Fibroblast of lung (primary cell): ENCODE data around the gene CTDSP2. TPM values are rescaled to one million over a fixed set of nuclear protein-coding genes. Genes with fewer than 3 reads are reported as not detected.

ENCODE experiments used
- DNase-seq, 2 donors: peaks; one replicate each; pipeline versions ENCODE4 v3.0.0 to v3.0.0-alpha.2; 2010; ENCODE audit warnings: low read depth in 2 of 2
- H2AFZ ChIP-seq: 2 replicates; pipeline ENCODE4 v1.5.1; 2012; ENCODE audit warnings: low read length, control low read depth, inconsistent platforms
- H3K27ac ChIP-seq: 2 replicates; pipeline ENCODE4 v1.5.1; 2011; ENCODE audit warnings: low read length, control low read depth; ENCODE audit not compliant: insufficient read depth
- H3K27me3 ChIP-seq: 2 replicates; pipeline ENCODE4 v1.5.1; 2011; ENCODE audit warnings: mild to moderate bottlenecking, low read length; ENCODE audit not compliant: control insufficient read depth, insufficient read depth
- H3K36me3 ChIP-seq: 2 replicates; pipeline ENCODE4 v1.5.1; 2011; ENCODE audit warnings: low read length; ENCODE audit not compliant: control insufficient read depth, insufficient read depth
- H3K4me1 ChIP-seq: 2 replicates; pipeline ENCODE4 v1.5.1; 2011; ENCODE audit warnings: low read length; ENCODE audit not compliant: control insufficient read depth, insufficient read depth; ENCODE audit errors: extremely low read depth
- H3K4me2 ChIP-seq: 2 replicates; pipeline ENCODE4 v1.5.1; 2011; ENCODE audit warnings: low read length, control low read depth; ENCODE audit not compliant: insufficient read depth; ENCODE audit errors: extremely low read depth
- H3K4me3 ChIP-seq, 4 experiments: fragments of 200-600 bp in 1 of 4; sonication (generic) in 1 of 4; replicated peaks in 1 of 4; 2 replicates each; pipeline ENCODE4 v1.5.1; 2011 to 2016; ENCODE audit warnings: low read length in 4 of 4, low read depth in 3 of 4, mild to moderate bottlenecking in 3 of 4, control low read depth in 2 of 4, inconsistent platforms in 1 of 4, mixed read lengths in 1 of 4; ENCODE audit not compliant: insufficient read depth in 1 of 4; ENCODE audit errors: control extremely low read depth in 1 of 4
- H3K79me2 ChIP-seq: 2 replicates; pipeline ENCODE4 v1.5.1; 2012; ENCODE audit warnings: mild to moderate bottlenecking, low read length, inconsistent platforms; ENCODE audit not compliant: control insufficient read depth, insufficient read depth
- H3K9ac ChIP-seq: 2 replicates; pipeline ENCODE4 v1.5.1; 2011; ENCODE audit warnings: mild to moderate bottlenecking, low read length, control low read depth; ENCODE audit not compliant: insufficient read depth
- H3K9me3 ChIP-seq: 2 replicates; pipeline ENCODE4 v1.5.1; 2012; ENCODE audit warnings: low read depth, low read length; ENCODE audit not compliant: control insufficient read depth, insufficient read depth
- H4K20me1 ChIP-seq: 2 replicates; pipeline ENCODE4 v1.5.1; 2011; ENCODE audit warnings: low read length; ENCODE audit not compliant: control insufficient read depth, insufficient read depth; ENCODE audit errors: extremely low read depth
- EZH2 ChIP-seq: IDR thresholded peaks from 2 replicates; pipeline ENCODE4 v1.5.1; 2012; ENCODE audit warnings: low read length, control low read depth, mild to moderate bottlenecking; ENCODE audit errors: missing control alignments
- polyA minus RNA-seq: library from RNA; depleted of rRNA, polyadenylated mRNA; stranded (reverse); fragments of >200 nt; gene quantifications from 2 replicates; pipeline ENCODE4 v1.2.3, GENCODE V29; 2011; ENCODE audit warnings: low replicate concordance
- polyA plus RNA-seq, 2 donors: library from polyadenylated mRNA; depleted of rRNA in 1 of 2; stranded (reverse) in 1 of 2; unstranded in 1 of 2; fragments of >200 nt; gene quantifications; 2 replicates each; pipeline ENCODE4 v1.2.1, GENCODE V29; 2011 to 2012; ENCODE audit warnings: missing spikeins in 1 of 2
- total RNA-seq: library from RNA; depleted of rRNA; stranded (reverse); fragments of >200 nt; gene quantifications from 2 replicates; pipeline ENCODE4 v1.2.1, GENCODE V29; 2014
- TF ChIP-seq, protein P1 (sequence below), 2 donors: IDR thresholded peaks in 1 of 2; conservative IDR thresholded peaks in 1 of 2; 1 replicate in 1 of 2; 2 replicates in 1 of 2; pipeline ENCODE4 v1.5.1; 2011 to 2012; ENCODE audit warnings: low read length in 2 of 2, control low read depth in 1 of 2, inconsistent platforms in 1 of 2, low read depth in 1 of 2, mild to moderate bottlenecking in 1 of 2

Gene CTDSP2, protein sequence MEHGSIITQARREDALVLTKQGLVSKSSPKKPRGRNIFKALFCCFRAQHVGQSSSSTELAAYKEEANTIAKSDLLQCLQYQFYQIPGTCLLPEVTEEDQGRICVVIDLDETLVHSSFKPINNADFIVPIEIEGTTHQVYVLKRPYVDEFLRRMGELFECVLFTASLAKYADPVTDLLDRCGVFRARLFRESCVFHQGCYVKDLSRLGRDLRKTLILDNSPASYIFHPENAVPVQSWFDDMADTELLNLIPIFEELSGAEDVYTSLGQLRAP
- total RNA-seq (87.8 and 92.0 TPM in 2 replicates), polyA plus RNA-seq (199 and 208 TPM in 2 replicates), polyA minus RNA-seq (481 and 517 TPM in 2 replicates)
- polyA plus RNA-seq (2012) = 130 and 165 TPM in 2 replicates

DNA sequence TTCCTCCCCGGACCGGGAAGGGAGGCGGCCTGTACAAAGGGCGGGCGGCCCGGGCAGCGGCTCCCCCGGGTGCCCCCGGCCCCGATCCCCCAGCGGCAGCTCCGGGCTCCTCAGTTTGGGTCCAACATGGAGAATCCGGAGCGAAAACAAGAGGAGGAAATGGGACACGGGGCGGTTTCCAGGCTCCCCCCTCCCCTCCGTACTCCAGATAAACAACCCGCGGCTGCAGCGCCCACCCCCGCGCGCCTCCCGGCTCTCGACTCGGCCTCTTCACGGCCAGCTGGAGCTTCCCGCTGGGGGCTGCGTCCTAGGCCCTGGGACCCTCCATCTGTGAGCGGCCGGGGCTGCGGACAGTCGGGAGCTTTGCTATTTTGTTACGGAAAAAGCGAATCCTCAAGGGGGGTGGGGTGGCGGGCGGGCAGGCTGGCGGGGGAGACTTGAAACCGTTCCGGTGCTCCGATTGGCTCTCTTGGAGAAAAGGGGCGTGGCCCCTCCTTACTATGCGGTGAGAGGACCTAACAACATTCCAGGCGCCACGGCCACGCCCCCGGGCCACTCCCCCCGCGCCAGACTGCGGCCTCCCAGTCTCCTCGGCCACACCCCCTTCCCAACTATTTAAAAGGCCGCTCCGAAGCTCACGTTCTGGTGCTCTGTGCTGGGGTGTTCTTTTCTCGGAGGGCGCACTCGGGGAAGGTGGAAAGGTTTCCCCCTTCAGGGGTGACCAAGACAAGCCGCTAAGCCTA, at the start of gene CTDSP2:
Gene CTDSP2 (minus strand): TSS at position 153 of the 743 bp plus-strand sequence. CDS start 294 bp downstream, outside the sequence.
- Histone ChIP-seq H3K9me3 (no peaks in the 10 kb centered on the region), H3K27me3 (no peaks in the 10 kb centered on the region)

GRCh38 chr12:57896115-57896433, 49.5 kb upstream of the CTDSP2 start:
- H3K79me2 ChIP-seq = no peaks in the 10 kb centered on the region
- peak overlapping the region; percentile 89 for H3K4me2 ChIP-seq
- H3K4me3 ChIP-seq = peak overlapping the region; percentile 5 to 57 (median 22)
- TF ChIP-seq EZH2 = no peak
- TF ChIP-seq, protein P1, sequence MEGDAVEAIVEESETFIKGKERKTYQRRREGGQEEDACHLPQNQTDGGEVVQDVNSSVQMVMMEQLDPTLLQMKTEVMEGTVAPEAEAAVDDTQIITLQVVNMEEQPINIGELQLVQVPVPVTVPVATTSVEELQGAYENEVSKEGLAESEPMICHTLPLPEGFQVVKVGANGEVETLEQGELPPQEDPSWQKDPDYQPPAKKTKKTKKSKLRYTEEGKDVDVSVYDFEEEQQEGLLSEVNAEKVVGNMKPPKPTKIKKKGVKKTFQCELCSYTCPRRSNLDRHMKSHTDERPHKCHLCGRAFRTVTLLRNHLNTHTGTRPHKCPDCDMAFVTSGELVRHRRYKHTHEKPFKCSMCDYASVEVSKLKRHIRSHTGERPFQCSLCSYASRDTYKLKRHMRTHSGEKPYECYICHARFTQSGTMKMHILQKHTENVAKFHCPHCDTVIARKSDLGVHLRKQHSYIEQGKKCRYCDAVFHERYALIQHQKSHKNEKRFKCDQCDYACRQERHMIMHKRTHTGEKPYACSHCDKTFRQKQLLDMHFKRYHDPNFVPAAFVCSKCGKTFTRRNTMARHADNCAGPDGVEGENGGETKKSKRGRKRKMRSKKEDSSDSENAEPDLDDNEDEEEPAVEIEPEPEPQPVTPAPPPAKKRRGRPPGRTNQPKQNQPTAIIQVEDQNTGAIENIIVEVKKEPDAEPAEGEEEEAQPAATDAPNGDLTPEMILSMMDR (conservative IDR thresholded peaks at IDR 0.05 in 1 of 2, IDR thresholded peaks at IDR 0.05 in 1 of 2; ENCODE audit: low read depth in 1 of 2, low read length in 2 of 2) = peak in 1 of 2 donors; percentile 28
- H3K27me3 ChIP-seq = no peaks in the 10 kb centered on the region
- H3K9me3 ChIP-seq = no peaks in the 10 kb centered on the region
- no peaks in the 10 kb centered on the region for H3K36me3 ChIP-seq
- peak overlapping the region; percentile 93 for H3K27ac ChIP-seq
- DNase-seq = peak in 1 of 2 donors; percentile 63
- no peaks in the 10 kb centered on the region for H4K20me1 ChIP-seq
- H2AFZ ChIP-seq = no peak overlapping the region
- peak overlapping the region; percentile 84 for H3K9ac ChIP-seq
- peaks cover 52% of the 10 kb centered on the region for H3K4me1 ChIP-seq

More for the DNA sequence above, at the start of gene CTDSP2:
- H4K20me1 ChIP-seq = peaks cover 4% of the 10 kb centered on the region
- H2AFZ ChIP-seq = peak within 1 kb of the TSS; percentile 47
- H3K4me3 ChIP-seq = peak within 1 kb of the TSS; percentile 59 to 98 (median 90)
- H3K4me2 ChIP-seq = peak within 1 kb of the TSS; percentile 72
- H3K27ac ChIP-seq = peak within 1 kb of the TSS; percentile 95
- peak; percentile 97 to 99 for DNase-seq
- no peak for TF ChIP-seq EZH2
- TF ChIP-seq, protein P1 (conservative IDR thresholded peaks at IDR 0.05 in 1 of 2, IDR thresholded peaks at IDR 0.05 in 1 of 2; ENCODE audit: low read depth in 1 of 2, low read length in 2 of 2) = no peak
- peaks cover 15% of the 10 kb centered on the region for H3K4me1 ChIP-seq
- no peaks in the 10 kb centered on the region for H3K36me3 ChIP-seq
- H3K79me2 ChIP-seq = peaks cover 46% of the 10 kb centered on the region
- peak within 1 kb of the TSS; percentile 96 for H3K9ac ChIP-seq

DNA sequence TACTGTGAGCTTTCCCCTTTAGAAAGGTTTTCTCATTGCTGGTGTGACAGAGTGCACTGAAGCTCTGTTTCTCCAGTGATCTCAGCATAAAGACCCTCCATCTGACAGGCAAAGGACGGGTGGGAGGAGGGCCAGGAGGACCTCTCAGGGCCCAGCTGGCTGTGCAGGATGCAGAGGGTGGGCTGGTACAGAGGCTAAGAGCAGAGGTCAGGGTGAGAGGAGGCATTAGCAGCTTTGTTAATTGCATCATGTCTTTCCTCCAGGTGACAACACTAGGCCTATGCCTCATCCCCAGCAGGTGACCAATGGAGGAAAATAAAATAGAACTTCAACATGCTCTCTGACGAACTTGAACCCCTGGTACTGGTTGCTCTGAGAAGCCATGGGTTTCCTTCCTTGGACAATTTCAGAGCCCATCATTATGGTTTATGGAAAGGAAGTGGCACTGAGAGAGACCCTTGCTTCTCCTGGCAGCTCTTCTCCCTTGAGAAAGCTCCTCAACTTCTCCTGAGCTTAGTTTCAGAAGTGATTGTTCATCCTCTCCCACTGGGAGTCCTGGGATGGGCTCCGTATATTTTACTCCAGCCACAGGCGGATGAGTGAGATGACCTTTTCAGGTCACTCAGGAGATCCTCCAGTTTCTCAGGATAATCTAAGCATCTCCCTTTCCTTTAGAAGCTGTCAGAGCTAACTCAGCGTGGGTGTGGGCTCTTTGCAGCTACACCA, 49.0 kb upstream of the CTDSP2 start:
- H3K4me2 ChIP-seq = peak overlapping the region; percentile 89
- no peaks in the 10 kb centered on the region for H3K9me3 ChIP-seq
- H3K4me1 ChIP-seq = peaks cover 52% of the 10 kb centered on the region
- H3K36me3 ChIP-seq = no peaks in the 10 kb centered on the region
- DNase-seq = no peak
- no peak overlapping the region for H2AFZ ChIP-seq
- peak overlapping the region in 3 of 4 experiments; percentile 8 to 57 (median 31) for H3K4me3 ChIP-seq
- TF ChIP-seq, protein P1 (conservative IDR thresholded peaks at IDR 0.05 in 1 of 2, IDR thresholded peaks at IDR 0.05 in 1 of 2; ENCODE audit: low read depth in 1 of 2, low read length in 2 of 2) = no peak
- TF ChIP-seq EZH2 = no peak
- peak overlapping the region; percentile 93 for H3K27ac ChIP-seq
- peak overlapping the region; percentile 84 for H3K9ac ChIP-seq
- no peaks in the 10 kb centered on the region for H3K27me3 ChIP-seq
- no peaks in the 10 kb centered on the region for H4K20me1 ChIP-seq
- no peaks in the 10 kb centered on the region for H3K79me2 ChIP-seq
